Stimulated activated CD4-positive, alpha-beta T cell treated with anti-CD3 and anti-CD28 coated beads, Interleukin-4, amount 100 ng/mL, for 24 hours (primary cell): ENCODE measurements around the gene SHC3.

Experiments used
- DNase-seq: peaks from one replicate; pipeline ENCODE4 v3.0.0-alpha.2; 2020

Gene SHC3

DNA sequence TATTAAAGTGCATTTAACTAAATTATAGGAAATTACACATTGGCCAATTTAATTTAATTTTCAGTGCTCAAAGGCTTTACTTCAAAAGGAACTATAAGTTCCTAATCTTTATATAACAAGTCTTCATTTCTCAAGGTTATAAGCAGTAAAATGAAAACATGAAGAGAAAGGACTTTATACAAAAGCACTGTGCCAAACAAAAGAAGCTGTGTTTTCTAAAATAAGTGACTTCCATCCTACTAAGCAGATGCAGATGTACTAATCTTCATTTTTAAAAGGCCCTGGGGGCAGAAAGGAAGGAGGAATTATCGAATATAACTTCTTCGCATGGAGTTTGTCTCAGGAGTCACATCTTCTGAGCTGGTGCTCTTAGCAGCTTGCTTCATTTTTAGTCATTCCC lies 81.4 kb downstream of the SHC3 start:
- DNase-seq: no peak

- DNase-seq: no peak
These were observed 81.8 kb downstream of the SHC3 start for GRCh38 chr9:89096807-89097206.

DNA sequence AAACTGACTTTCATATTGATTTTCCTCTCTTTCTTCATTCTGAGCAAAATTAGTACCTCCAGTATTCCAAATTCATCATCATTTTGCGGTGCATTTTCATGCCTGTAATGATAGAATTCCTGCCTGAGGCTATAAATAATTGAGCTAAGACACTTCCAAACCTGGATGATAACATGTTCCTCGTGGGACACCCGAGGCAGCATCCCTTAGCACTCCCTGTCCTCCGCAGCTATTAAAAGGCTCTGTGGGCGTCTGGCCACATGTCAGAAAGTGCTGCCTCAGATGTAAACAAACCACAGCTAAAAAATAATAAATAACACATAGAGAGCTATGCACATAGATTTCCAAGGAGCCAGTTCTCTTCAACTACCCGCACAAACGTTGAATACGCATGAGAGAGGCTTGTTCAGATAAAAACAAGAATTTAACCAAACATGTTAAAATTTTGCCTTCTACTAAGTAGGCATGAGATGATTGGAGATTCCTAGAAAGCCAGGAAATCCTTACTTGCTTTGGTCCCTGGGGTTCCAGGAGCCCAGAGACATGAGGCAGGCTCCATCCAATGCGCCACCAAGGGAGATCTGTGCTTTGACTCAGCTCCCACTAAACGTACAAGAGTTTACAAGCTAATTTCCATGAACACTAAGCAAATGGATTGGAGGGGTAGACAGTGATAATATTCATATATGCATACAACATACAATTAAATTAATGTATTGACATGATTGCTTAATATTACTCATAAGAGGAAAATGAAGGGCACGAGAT lies 82.7 kb downstream of the SHC3 start:
- DNase-seq: no peak

DNA sequence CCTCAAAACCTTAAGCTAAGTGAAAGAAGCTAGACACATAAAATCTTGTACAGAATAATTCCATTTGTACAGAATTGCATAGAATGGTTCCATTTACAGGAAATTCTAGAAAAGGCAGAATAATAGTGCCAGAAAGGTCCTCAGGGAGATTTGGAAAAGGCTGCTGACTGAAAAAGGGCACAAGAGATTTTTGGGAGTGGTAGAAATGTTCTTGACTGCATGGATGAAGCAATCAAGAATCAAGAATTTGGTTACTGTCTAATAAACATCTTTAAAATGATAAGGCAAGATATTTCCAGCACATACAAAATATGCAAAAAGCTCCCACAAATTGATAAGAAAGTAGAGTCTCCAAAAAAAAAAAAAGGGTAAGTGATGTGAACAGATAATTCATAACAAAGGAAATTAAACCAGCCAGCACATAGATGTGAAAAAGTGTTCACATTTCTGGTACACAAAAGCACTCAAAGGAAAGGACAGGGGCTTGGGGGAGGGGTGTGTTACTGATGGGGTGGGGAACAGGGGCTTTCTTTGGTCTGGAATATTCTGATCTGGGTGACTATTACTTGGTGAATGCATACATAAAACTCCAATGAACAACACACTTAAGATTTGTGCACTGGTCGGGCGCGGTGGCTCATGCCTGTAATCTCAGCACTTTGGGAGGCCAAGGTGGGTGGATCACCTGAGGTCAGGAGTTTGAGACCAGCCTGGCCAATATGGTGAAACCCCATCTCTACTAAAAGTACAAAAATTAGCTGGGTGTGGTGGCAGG lies 85.2 kb downstream of the SHC3 start:
- no peak for DNase-seq

DNA sequence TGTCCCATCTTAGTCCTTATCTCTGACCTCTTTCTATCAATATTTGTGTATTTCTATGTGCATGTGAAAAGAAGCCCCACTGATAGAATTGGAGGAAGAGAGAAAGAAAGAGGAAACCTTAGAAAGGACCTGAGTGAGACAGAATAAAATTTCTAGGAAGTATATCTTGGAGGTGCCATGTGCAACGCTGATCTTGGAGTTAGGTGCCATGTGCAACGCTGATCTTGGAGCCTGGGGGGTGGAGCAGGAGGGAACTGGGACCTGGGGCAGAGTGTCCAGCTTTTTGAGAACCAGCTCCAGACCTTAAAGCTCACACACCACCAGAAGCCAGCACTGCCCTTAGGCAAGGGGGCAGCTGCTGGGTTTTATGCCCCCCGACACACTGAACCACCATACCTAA lies 89.4 kb downstream of the SHC3 start:
- no peak for DNase-seq

DNA sequence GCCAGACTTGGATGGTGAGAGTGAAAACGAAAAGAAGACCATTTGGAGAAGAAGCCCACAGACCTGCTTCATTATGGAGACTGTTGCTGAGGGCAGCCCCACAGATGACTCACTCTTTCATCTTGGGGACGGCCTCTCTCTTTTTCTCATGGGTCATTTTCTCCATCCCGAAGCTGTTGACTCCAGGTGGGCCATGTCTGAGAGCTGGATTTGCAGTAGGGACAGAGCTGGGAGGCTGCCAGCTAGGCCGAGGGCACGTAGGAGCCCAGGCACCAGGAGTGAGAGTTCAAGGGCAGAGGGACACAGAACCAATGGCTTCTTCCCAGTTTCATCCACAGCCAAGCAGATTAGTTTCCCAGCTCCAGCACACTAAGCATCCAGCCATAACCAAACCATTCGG lies 95.0 kb downstream of the SHC3 start:
- no peak for DNase-seq

GRCh38 chr9:89080193-89080592 lies 98.4 kb downstream of the SHC3 start:
- DNase-seq: no peak

- DNase-seq: no peak
These were observed 99.2 kb downstream of the SHC3 start for GRCh38 chr9:89079391-89079790.

DNA sequence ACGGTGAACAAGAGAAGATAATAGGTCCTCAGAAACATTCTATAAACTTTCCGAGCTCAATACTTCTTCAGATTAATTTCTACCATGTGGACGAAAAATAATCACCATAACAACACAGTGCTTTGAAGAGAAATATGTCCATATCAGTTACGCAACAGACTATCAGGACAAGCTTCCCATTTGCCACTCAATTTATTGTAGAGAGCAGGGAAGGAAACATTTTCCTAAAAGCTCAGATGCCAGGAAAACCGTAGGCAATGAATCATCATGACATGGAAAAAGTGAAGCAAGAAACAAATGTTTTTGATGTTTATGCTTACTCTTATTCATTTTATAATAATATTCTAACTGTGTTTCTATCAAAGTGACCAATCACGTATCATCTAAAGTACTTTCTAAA lies 99.8 kb downstream of the SHC3 start:
- no peak for DNase-seq

GRCh38 chr9:89078421-89078820 lies 100.2 kb downstream of the SHC3 start:
- no peak for DNase-seq

- no peak for DNase-seq
These were observed 101.1 kb downstream of the SHC3 start for GRCh38 chr9:89077519-89077918.

- no peak for DNase-seq
These were observed 105.2 kb downstream of the SHC3 start for GRCh38 chr9:89073397-89073796.

- no peak for DNase-seq
These were observed 107.0 kb downstream of the SHC3 start for GRCh38 chr9:89071591-89071990.

DNA sequence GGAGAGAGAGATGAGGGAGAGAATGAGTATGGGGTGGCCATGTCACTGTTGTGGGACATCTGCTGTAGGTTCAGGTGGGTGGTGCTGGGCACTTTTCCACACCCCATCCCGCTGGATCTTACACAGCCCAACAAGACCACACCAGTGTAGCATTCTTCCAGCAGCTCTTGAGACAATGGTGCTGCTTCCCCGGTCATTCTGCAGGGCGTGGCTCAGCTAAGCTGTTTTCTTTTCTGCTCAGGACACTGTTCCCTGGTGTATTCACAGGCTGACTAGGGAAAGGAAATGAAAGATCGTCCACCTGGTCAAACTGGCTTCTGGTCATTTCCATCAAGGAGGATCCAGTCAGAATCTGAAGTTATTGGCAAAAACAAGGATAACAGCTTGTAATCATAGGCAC lies 111.8 kb downstream of the SHC3 start:
- DNase-seq: no peak

- no peak for DNase-seq
These were observed 112.7 kb downstream of the SHC3 start for GRCh38 chr9:89065921-89066320.

- no peak for DNase-seq
These were observed 117.8 kb downstream of the SHC3 start for GRCh38 chr9:89060790-89061189.

DNA sequence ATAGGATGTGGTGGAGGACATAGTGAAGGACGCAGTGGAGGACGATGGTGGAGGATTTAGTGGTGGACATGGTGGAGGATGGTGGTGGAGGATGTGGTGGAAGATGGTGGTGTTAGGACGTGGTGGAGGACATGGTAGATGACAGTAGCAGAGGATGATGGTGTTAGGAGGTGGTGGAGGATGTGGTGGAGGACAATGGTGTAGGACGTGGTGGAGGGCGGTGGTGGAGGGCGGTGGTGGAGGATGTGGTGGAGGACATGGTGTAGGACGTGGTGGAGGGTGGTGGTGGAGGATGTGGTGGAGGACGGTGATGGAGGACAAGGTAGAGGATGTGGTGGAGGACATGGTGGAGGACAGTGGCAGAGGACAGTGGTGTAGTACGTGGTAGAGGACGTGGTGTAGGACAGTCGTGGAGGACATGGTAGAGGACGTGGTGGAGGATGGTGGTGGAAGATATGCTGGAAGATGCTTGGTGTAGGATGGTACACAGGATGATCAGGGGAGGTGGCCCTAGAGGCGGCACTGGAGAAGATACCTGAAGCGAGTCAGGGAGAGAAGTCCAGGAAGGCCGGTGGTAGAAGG lies 118.6 kb downstream of the SHC3 start:
- DNase-seq: no peak

- DNase-seq: no peak
These were observed 119.7 kb downstream of the SHC3 start for GRCh38 chr9:89058906-89059305.

- no peak for DNase-seq
These were observed 123.6 kb downstream of the SHC3 start for GRCh38 chr9:89054865-89055495.

- no peak for DNase-seq
These were observed 125.3 kb downstream of the SHC3 start for GRCh38 chr9:89053301-89053700.

GRCh38 chr9:89052470-89053097 lies 126.0 kb downstream of the SHC3 start:
- no peak for DNase-seq

DNA sequence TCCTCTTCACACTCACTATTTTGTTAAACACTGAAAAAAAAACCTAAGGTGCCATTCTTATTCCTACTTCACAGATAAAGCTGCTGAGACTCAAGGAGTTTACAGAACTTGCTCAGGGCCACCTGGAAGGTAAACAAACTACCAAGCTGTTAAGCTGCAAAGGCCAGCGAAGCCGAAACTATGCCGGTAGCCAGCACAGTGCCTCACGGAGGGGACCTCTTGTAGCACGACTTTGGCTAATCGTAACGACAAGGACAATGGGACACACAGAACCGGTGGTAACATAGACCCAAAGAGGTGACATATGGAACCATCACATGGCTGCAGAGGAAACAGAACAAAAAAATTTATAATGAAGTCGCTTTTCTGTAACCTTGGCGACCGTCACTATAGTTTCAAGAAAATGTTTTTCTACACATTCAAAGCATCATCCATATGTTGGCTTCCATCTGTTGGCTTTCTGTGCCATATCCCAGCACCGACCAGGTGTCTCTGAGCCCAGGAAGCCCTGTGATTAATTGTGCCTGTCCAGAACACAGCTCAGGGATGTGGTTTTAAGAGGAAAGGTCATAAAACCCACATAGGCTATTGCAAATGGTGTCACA lies 127.1 kb downstream of the SHC3 start:
- DNase-seq: no peak

- DNase-seq: no peak
These were observed 129.0 kb downstream of the SHC3 start for GRCh38 chr9:89049646-89050045.
